ENCODE measurements around the gene LSAMP. TPM values are rescaled to one million over a fixed set of nuclear protein-coding genes. Genes with fewer than 3 reads are reported as not detected.

The LSAMP gene
- total and polyA plus RNA-seq, 2 of the 4 experiments (the other 2 are of a cell fraction), result 7.9 to 8.0 TPM

DNA sequence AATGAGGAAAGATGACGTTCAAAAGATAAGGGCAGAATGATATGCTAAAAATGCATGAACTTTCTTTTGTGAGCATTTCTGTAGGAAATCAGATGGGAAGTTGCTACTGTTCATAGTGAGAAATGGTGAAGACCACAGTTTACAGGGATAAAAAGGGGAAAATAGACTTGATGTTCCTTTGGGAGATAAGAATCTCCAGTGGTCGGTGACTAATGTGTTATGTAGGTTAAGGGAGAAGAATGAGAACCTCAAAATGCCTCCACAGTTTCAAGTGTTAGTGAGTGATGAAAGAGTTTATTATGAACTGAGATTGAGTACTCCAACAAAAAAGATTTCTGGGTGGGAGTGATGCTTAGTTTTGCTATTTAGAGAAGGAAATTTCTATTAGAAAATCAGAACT is 247.2 kb downstream of the LSAMP start:
- Histone ChIP-seq H4K91ac (ENCODE audit: insufficient read depth, low read depth, low read length) (no peak overlapping the region), H3K4me1 (ENCODE audit: control insufficient read depth, insufficient read depth, low read length) (no peaks in the 10 kb centered on the region), H3K4me2 (ENCODE audit: low read depth, low read length) (no peak overlapping the region), H3K14ac (replicated peaks; ENCODE audit: low read depth, low read length) (no peak overlapping the region), H3K9me1 (ENCODE audit: insufficient read depth, low read length) (no peaks in the 10 kb centered on the region), H2BK20ac (ENCODE audit: low read depth, low read length) (no peak overlapping the region), H2BK120ac (ENCODE audit: low read depth, low read length) (no peak overlapping the region), H3K18ac (ENCODE audit: low read depth, low read length) (no peak overlapping the region), H2BK15ac (ENCODE audit: low read depth, low read length) (no peak overlapping the region), H4K8ac (ENCODE audit: low read depth in 2 of 2, low read length in 2 of 2) (no peak overlapping the region), H2AFZ (replicated peaks; ENCODE audit: low read length, poor library complexity) (no peak overlapping the region), H3K79me1 (ENCODE audit: low read depth in 1 of 2, low read length in 2 of 2) (no peaks in the 10 kb centered on the region), H2AK9ac (replicated peaks; ENCODE audit: low read depth, low read length, poor library complexity) (no peak overlapping the region), H3K36me3 (ENCODE audit: control insufficient read depth, insufficient read depth, low read length) (no peaks in the 10 kb centered on the region), H2AK5ac (ENCODE audit: low read depth, low read length) (no peak overlapping the region), H3K23ac (ENCODE audit: low read depth, low read length) (no peak overlapping the region), H3K4ac (ENCODE audit: low read depth, low read length) (no peak overlapping the region), H3K9ac (ENCODE audit: low read depth, low read length) (no peak overlapping the region), H3K4me3 (ENCODE audit: insufficient read depth, low read depth, low read length) (no peak overlapping the region), H4K20me1 (ENCODE audit: insufficient read depth, low read length) (no peaks in the 10 kb centered on the region), H3K9me3 (ENCODE audit: control insufficient read depth, insufficient read depth, low read length) (no peaks in the 10 kb centered on the region), H3K56ac (ENCODE audit: extremely low read depth, insufficient read depth, low read length) (no peak overlapping the region), H3K27me3 (ENCODE audit: control insufficient read depth, insufficient read depth, low read length) (no peaks in the 10 kb centered on the region), H2BK5ac (ENCODE audit: low read depth, low read length, poor library complexity, severe bottlenecking) (no peak overlapping the region), H4K5ac (ENCODE audit: low read depth, low read length) (no peak overlapping the region), H3K27ac (ENCODE audit: insufficient read depth, low read length) (no peak overlapping the region)
- 40% methylated on average over 1 of the region's 2 CpGs; no CpG with 5 or more reads in 1 of the 2 experiments for WGBS, 2 experiments (ENCODE audit: extremely low coverage in 2 of 2, insufficient read length in 1 of 2)
- TF ChIP-seq CHD1 (IDR thresholded peaks at IDR 0.05; ENCODE audit: low read depth, low read length), result no peak
- TF ChIP-seq, protein P1, sequence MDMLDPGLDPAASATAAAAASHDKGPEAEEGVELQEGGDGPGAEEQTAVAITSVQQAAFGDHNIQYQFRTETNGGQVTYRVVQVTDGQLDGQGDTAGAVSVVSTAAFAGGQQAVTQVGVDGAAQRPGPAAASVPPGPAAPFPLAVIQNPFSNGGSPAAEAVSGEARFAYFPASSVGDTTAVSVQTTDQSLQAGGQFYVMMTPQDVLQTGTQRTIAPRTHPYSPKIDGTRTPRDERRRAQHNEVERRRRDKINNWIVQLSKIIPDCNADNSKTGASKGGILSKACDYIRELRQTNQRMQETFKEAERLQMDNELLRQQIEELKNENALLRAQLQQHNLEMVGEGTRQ (IDR thresholded peaks at IDR 0.05; ENCODE audit: low read depth, low read length), result no peak
- TF ChIP-seq RCOR1 (IDR thresholded peaks at IDR 0.05; ENCODE audit: insufficient replicate concordance, low read length), result no peak
- TF ChIP-seq BHLHE40 (IDR thresholded peaks at IDR 0.05; ENCODE audit: low read depth, low read length), result no peak
- TF ChIP-seq, protein P2, sequence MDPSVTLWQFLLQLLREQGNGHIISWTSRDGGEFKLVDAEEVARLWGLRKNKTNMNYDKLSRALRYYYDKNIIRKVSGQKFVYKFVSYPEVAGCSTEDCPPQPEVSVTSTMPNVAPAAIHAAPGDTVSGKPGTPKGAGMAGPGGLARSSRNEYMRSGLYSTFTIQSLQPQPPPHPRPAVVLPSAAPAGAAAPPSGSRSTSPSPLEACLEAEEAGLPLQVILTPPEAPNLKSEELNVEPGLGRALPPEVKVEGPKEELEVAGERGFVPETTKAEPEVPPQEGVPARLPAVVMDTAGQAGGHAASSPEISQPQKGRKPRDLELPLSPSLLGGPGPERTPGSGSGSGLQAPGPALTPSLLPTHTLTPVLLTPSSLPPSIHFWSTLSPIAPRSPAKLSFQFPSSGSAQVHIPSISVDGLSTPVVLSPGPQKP (IDR thresholded peaks at IDR 0.05; ENCODE audit: borderline replicate concordance, low read depth, low read length), result no peak
- TF ChIP-seq SMC3 (IDR thresholded peaks at IDR 0.05; ENCODE audit: low read depth, low read length), result no peak
- TF ChIP-seq MAFK (IDR thresholded peaks at IDR 0.05; ENCODE audit: low read depth, low read length), result no peak
- no peak for TF ChIP-seq NFE2L2 (IDR thresholded peaks at IDR 0.05; ENCODE audit: low read depth, low read length)
- no peak for TF ChIP-seq POLR2A (IDR thresholded peaks at IDR 0.05; ENCODE audit: low read depth, low read length)
- no peak for TF ChIP-seq FOS (IDR thresholded peaks at IDR 0.05; ENCODE audit: low read depth, low read length)
- TF ChIP-seq, protein P3, sequence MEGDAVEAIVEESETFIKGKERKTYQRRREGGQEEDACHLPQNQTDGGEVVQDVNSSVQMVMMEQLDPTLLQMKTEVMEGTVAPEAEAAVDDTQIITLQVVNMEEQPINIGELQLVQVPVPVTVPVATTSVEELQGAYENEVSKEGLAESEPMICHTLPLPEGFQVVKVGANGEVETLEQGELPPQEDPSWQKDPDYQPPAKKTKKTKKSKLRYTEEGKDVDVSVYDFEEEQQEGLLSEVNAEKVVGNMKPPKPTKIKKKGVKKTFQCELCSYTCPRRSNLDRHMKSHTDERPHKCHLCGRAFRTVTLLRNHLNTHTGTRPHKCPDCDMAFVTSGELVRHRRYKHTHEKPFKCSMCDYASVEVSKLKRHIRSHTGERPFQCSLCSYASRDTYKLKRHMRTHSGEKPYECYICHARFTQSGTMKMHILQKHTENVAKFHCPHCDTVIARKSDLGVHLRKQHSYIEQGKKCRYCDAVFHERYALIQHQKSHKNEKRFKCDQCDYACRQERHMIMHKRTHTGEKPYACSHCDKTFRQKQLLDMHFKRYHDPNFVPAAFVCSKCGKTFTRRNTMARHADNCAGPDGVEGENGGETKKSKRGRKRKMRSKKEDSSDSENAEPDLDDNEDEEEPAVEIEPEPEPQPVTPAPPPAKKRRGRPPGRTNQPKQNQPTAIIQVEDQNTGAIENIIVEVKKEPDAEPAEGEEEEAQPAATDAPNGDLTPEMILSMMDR (conservative IDR thresholded peaks at IDR 0.05; ENCODE audit: low read depth, low read length), result no peak
- TF ChIP-seq MAZ (IDR thresholded peaks at IDR 0.05; ENCODE audit: borderline replicate concordance, low read depth, low read length), result no peak
- ChIA-PET POLR2A (ENCODE audit: unreplicated experiment) (no interaction called here), CTCF (no interaction called here)
- DNase-seq, result peak; percentile 7
- dilution Hi-C loops (cut with HindIII; ENCODE audit: low sequenced_read_pairs, unreplicated experiment), result no loop called here
- intact Hi-C loops (cut with micrococcal nuclease), result no loop called here
- in situ Hi-C loops (cut with MboI; ENCODE audit: low sequenced_read_pairs), result no loop called here
- no peak for ATAC-seq (ENCODE audit: low read depth)
- no TSS peak for BruUV-seq (replicated peaks)
